ENCODE data around the gene TNFRSF19. TPM values are rescaled to one million over a fixed set of nuclear protein-coding genes. Genes with fewer than 3 reads are reported as not detected.

TNFRSF19 gene
- total and polyA plus RNA-seq, 2 of the 8 experiments (the other 6 are each of a cell fraction or from before 2014, with no cell fraction given), result 0.50 to 0.95 TPM

- FAIRE-seq, result no peak
- CTCF ChIA-PET (ENCODE audit: partially characterized antibody), result interaction anchor here (0.7 to 1.9 kb wide), 2 partner anchors 21 to 62 kb away, joined by 3 to 4 read pairs; no protein-coding TSS in a partner anchor
- TF ChIP-seq E2F6 (IDR thresholded peaks at IDR 0.05), result no peak
- TF ChIP-seq TCF12 (IDR thresholded peaks at IDR 0.05; ENCODE audit: low read depth, low read length), result no peak
- no peak for TF ChIP-seq TEAD4 (IDR thresholded peaks at IDR 0.05; ENCODE audit: low read depth, low read length)
- no peak for TF ChIP-seq JUND (IDR thresholded peaks at IDR 0.05; ENCODE audit: low read length)
- no peak for TF ChIP-seq POLR2AphosphoS5 (IDR thresholded peaks at IDR 0.05; ENCODE audit: low read depth, low read length)
- TF ChIP-seq USF2 (IDR thresholded peaks at IDR 0.05; ENCODE audit: low read length), result no peak
- no peak for TF ChIP-seq GTF2F1 (IDR thresholded peaks at IDR 0.05; ENCODE audit: borderline replicate concordance, low read depth, low read length)
- no peak for TF ChIP-seq RAD21 (IDR thresholded peaks at IDR 0.05 in 1 of 2, conservative IDR thresholded peaks at IDR 0.05 in 1 of 2; ENCODE audit: low read depth in 2 of 2, low read length in 2 of 2)
- no peak for TF ChIP-seq MAX (IDR thresholded peaks at IDR 0.05)
- no peak for TF ChIP-seq CBX8 (IDR thresholded peaks at IDR 0.05; ENCODE audit: borderline replicate concordance, low read depth, low read length)
- no peak for TF ChIP-seq SP4 (IDR thresholded peaks at IDR 0.05; ENCODE audit: low read length)
- TF ChIP-seq EZH2 (IDR thresholded peaks at IDR 0.05; ENCODE audit: low read depth, low read length, severe bottlenecking), result no peak
Measured at GRCh38 chr13:23690668-23691067, 120.5 kb downstream of the TNFRSF19 start.

More at GRCh38 chr13:23690668-23691067, 120.5 kb downstream of the TNFRSF19 start:
- Histone ChIP-seq H3K4ac (replicated peaks; ENCODE audit: insufficient read length, low read depth, low read length) (no peak overlapping the region), H3K27ac (ENCODE audit: low read depth, low read length) (no peak overlapping the region), H3K4me2 (ENCODE audit: insufficient read depth in 1 of 2, low read depth in 2 of 2, low read length in 2 of 2) (no peak overlapping the region), H4K5ac (ENCODE audit: insufficient read length, low read depth, low read length) (no peak overlapping the region), H2BK12ac (ENCODE audit: low read depth, low read length) (no peak overlapping the region), H3K79me2 (ENCODE audit: control insufficient read depth in 1 of 2, insufficient read depth in 2 of 2, low read length in 2 of 2) (no peaks in the 10 kb centered on the region), H3K4me3 (ENCODE audit: extremely low read depth in 1 of 4, insufficient read depth in 2 of 4, low read depth in 3 of 4, low read length in 4 of 4) (no peak overlapping the region), H4K91ac (replicated peaks; ENCODE audit: insufficient read length, low read length) (no peak overlapping the region), H4K8ac (ENCODE audit: extremely low read depth, insufficient read depth, low read length) (no peak overlapping the region; the same call in 1 of the 2 replicates), H3K79me1 (ENCODE audit: low read depth, low read length) (no peaks in the 10 kb centered on the region), H3K18ac (ENCODE audit: extremely low read depth, low read length) (no peak overlapping the region), H3K4me1 (replicated peaks in 1 of 4; ENCODE audit: control insufficient read depth in 3 of 4, insufficient read depth in 4 of 4, low read length in 3 of 4) (0 out of 7 replicates have a peak, but pooled peaks cover 0 to 2% (median under 1%) of the 10 kb centered on the region in 4 experiments), H3K23me2 (ENCODE audit: low read depth, low read length) (no peaks in the 10 kb centered on the region), H2BK20ac (ENCODE audit: low read length) (no peak overlapping the region), H3K9me3 (ENCODE audit: insufficient read depth in 2 of 2, low read depth in 1 of 2, low read length in 1 of 2) (peaks cover 3% of the 10 kb centered on the region in 2 experiments; a peak in 2 of 4 replicates), H4K20me1 (replicated peaks in 1 of 2; ENCODE audit: control insufficient read depth in 1 of 2, insufficient read depth in 2 of 2, low read length in 2 of 2) (no peaks in the 10 kb centered on the region), H2BK120ac (replicated peaks; ENCODE audit: low read depth, low read length) (no peak overlapping the region), H2BK5ac (ENCODE audit: low read depth, low read length) (no peak overlapping the region), H2AFZ (ENCODE audit: low read length) (no peak overlapping the region), H3K14ac (ENCODE audit: insufficient read length) (no peak overlapping the region), H3K36me3 (ENCODE audit: control insufficient read depth in 2 of 4, insufficient read depth in 4 of 4, low read length in 3 of 4) (no peaks in the 10 kb centered on the region; a peak in 1 of 8 replicates), H2AK5ac (ENCODE audit: low read depth, low read length) (no peak overlapping the region), H3K56ac (replicated peaks; ENCODE audit: insufficient read length, low read depth, low read length) (no peak overlapping the region), H3K27me3 (replicated peaks in 1 of 4; ENCODE audit: control insufficient read depth in 3 of 4, extremely low read depth in 1 of 4, insufficient read depth in 3 of 4, low read length in 3 of 4) (no peaks in the 10 kb centered on the region), H2BK15ac (ENCODE audit: low read length) (no peak overlapping the region), H3K23ac (ENCODE audit: insufficient read length) (no peak overlapping the region), H3K9ac (replicated peaks in 1 of 4; ENCODE audit: extremely low read depth in 1 of 4, low read depth in 3 of 4, low read length in 3 of 4) (no peak overlapping the region)
- POLR2A ChIA-PET (ENCODE audit: partially characterized antibody), result no interaction called here
- 93% methylated on average over 3 of the region's 3 CpGs; no CpG with 5 or more reads in 1 of the 2 experiments for WGBS, 2 experiments (ENCODE audit: extremely low coverage in 1 of 2, insufficient coverage in 1 of 2, insufficient read length in 1 of 2, insufficient replicate concordance in 2 of 2, low coverage in 1 of 2, low lambda C conversion rate in 2 of 2, missing lambda C conversion rate in 1 of 2)
- DNase-seq (ENCODE audit: low read depth in 1 of 2, low spot score in 2 of 2), result no peak
